Activated T-cell treated with anti-CD3 and anti-CD28 coated beads, Interleukin-2, amount 50 U/mL, for 72 hours (primary cell): ENCODE data around the gene RNF166. TPM values are rescaled to one million over a fixed set of nuclear protein-coding genes. Genes with fewer than 3 reads are reported as not detected.
A peak's percentile ranks its signal among the peaks of the same experiment; 100 is the strongest.

Experiments
- ATAC-seq, 2 donors: fragments of 150-1000 bp; cut with Tn5 transposase; replicated peaks in 1 of 2; 2 replicates each; pipeline ENCODE4 v1.10.0; 2021; ENCODE audit warnings: moderate library complexity in 2 of 2, mild to moderate bottlenecking in 1 of 2
- DNase-seq, 2 donors: peaks; one replicate each; pipeline ENCODE4 v3.0.0; 2021 to 2022; ENCODE audit warnings: mixed read lengths in 1 of 2
- H3K27ac Mint-ChIP-seq: one replicate; pipeline ENCODE4 v1.8.0; 2022; ENCODE audit warnings: mild to moderate bottlenecking, moderate library complexity, mixed read lengths
- H3K27me3 Mint-ChIP-seq: one replicate; pipeline ENCODE4 v1.8.0; 2022; ENCODE audit warnings: low read depth, mixed read lengths
- H3K36me3 Mint-ChIP-seq, 2 donors: one replicate each; pipeline ENCODE4 v1.8.0; 2022; ENCODE audit warnings: mixed read lengths in 2 of 2, mild to moderate bottlenecking in 1 of 2; ENCODE audit not compliant: insufficient read depth in 2 of 2
- H3K4me1 Mint-ChIP-seq: one replicate; pipeline ENCODE4 v1.8.0; 2022; ENCODE audit warnings: low read depth, mixed read lengths
- H3K4me3 Mint-ChIP-seq, 2 donors: one replicate each; pipeline ENCODE4 v1.8.0; 2022; ENCODE audit warnings: mild to moderate bottlenecking in 2 of 2, mixed read lengths in 2 of 2, moderate library complexity in 2 of 2
- H3K9me3 Mint-ChIP-seq, 2 donors: one replicate each; pipeline ENCODE4 v1.8.0; 2022; ENCODE audit warnings: mixed read lengths in 2 of 2
- total RNA-seq, 2 donors: library from RNA; stranded (reverse); gene quantifications; one replicate each; pipeline ENCODE4 v1.2.3, GENCODE V29; 2022

Gene RNF166
- total RNA-seq, 2 donors from 2014 or later: 58.6 to 64.5 TPM

DNA sequence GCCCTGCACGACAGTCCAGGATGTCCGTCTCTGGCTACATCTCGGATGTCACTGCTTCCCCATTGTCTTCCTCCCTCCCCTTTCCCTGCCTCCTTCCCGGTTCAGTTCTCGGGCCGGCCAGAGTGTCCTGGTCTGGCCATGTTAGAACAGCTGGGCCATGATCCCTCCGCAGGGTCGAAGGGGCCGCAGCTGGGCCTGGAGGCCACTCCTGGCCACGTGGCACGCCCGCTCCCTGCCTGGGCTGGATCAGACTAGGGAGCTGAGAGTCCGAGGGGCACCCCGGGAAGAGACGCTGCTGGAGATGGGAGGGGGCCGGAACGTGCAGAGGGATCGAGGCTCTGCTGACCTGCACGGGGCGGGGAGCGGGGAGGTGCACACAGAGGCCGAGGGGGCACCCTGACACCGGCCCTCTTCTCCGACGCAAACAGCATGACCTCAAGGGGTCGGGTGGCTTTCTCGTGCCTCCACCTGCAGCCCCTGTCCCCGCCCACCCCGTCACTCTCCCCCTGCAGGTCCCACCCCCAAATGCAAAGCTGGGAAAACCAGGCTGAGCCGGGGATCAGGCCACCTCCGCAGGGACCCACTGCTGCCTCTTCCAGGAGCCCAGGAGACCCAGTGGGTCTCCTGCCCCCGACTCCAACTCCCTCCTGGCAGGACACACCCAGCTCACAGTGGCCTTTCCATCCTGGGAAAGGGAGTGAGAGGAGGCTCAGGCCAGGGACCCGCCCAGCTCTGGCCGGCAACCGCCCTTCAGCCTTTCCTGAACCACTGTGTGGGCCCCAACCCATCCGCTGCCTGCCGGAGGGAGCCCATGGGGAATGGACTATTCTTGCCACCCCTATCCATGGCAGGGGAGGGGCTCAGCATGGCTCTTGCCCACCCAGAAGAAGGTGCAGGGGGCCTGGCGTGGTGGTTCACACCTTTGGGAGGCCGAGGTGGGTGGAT is 38.6 kb upstream of the RNF166 start:
- no peaks in the 10 kb centered on the region for H3K36me3 Mint-ChIP-seq
- no peak for DNase-seq
- no peaks in the 10 kb centered on the region for H3K9me3 Mint-ChIP-seq
- no peak for ATAC-seq
- no peak overlapping the region for H3K27ac Mint-ChIP-seq
- H3K4me1 Mint-ChIP-seq: peaks cover 21% of the 10 kb centered on the region
- no peaks in the 10 kb centered on the region for H3K27me3 Mint-ChIP-seq
- peak overlapping the region in 1 of 2 donors; percentile 53 for H3K4me3 Mint-ChIP-seq

DNA sequence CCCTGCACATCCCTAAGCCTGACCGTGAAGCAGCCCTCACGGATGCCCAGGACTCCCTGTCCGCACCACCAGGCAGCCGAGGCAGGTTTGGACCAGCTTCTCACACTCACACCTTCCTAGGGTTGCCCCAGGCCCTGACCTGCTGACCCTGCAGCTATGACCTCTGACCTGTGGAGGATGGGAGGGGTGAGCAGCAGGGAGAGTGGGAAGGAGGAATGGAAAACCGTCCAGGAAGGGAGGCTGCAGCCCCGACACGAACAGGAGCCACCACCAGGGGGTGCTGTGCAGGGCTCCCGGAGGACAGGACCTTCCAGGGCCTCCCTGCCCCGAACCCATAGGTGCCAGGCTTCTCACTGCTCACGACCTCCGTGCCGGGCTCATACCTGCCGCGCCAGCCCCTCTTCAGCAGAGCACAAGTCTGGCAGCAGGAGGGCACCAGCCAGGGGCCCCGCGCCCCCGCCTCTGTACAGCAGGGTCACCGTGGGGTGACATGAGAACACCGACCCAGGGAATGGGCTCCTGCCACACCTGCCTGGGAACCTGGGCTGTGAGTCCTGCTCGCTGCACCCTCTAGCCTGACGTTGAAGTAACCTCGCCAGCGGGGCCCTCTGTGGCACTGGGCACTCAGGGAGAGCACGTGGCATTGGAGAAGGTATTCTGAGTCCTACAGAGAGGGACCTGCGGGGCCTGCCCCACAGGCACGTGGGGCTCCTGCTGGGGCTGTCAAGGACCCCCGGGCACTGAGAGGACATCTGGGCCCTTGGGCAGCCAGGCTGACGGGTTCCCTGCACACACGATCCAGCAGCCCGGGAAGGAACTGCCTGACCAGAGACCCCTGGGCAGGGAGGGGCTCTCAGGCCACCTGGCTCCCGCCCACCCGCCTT is 37.7 kb upstream of the RNF166 start:
- H3K4me3 Mint-ChIP-seq: no peak overlapping the region
- no peaks in the 10 kb centered on the region for H3K9me3 Mint-ChIP-seq
- DNase-seq (peak; percentile 75 to 79), ATAC-seq (peak; percentile 41 to 46)
- no peaks in the 10 kb centered on the region for H3K27me3 Mint-ChIP-seq
- peaks cover 21% of the 10 kb centered on the region for H3K4me1 Mint-ChIP-seq
- H3K27ac Mint-ChIP-seq: no peak overlapping the region
- no peaks in the 10 kb centered on the region for H3K36me3 Mint-ChIP-seq

DNA sequence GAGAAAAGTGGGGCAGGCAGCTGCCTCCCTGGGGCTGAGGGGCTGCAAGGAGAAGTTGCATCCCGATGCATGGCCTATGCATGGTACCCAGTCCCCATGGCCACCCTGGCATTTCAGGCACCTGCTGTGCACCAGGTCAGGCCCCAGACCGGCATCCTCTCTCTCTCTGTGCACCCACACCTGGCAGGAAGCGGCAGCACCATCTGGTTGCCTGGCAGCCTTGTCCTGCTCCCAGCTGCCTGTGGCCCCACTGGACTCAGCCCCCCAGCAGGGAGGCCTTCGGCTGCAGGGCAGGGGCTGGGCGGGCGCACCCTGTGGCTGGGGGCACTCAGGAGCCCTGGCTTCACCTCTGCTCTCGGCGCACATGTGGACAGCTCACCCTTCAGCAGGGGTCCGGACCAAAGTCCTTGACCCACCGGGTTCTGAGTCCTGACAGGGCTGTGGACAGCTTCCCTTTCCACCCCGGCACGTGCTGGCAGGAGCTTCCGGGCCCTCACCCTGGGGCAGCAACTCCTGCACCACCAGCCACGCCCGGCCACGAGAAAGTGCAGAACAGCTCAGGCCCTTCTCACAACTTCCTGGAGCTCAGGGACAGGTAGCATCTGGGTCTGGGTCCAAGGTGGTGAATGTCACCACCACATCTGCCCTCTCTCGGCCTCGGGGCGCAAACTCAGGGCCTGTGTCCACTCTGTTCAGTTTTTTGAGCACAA is 36.8 kb upstream of the RNF166 start:
- no peak for DNase-seq
- Mint-ChIP-seq H3K9me3 (no peaks in the 10 kb centered on the region), H3K27me3 (no peaks in the 10 kb centered on the region), H3K27ac (no peak overlapping the region), H3K4me3 (no peak overlapping the region), H3K4me1 (peaks cover 21% of the 10 kb centered on the region), H3K36me3 (no peaks in the 10 kb centered on the region)
- ATAC-seq: no peak

DNA sequence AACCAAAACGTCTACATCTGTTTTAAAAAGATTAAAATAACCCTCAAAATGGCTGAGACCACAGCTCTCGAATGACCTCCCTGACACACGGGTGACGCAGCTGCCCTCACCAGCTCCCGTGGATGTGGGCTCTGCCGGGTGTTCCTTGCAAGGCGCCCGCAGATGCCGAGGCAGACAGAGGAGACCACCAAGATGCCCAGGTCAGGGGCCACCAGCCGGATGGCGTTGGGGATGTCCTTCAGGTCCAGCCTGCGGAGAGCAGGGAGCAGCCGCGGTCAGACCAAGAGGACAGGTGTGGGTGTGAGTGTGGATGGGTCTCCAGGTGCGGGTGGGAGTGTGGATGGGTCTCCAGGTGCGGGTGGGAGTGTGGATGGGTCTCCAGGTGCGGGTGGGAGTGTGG is 35.2 kb upstream of the RNF166 start:
- no peak for DNase-seq
- no peak overlapping the region for H3K27ac Mint-ChIP-seq
- no peaks in the 10 kb centered on the region for H3K27me3 Mint-ChIP-seq
- no peaks in the 10 kb centered on the region for H3K9me3 Mint-ChIP-seq
- H3K4me1 Mint-ChIP-seq: peaks cover 14% of the 10 kb centered on the region
- no peak overlapping the region for H3K4me3 Mint-ChIP-seq
- no peaks in the 10 kb centered on the region for H3K36me3 Mint-ChIP-seq
- ATAC-seq: no peak

DNA sequence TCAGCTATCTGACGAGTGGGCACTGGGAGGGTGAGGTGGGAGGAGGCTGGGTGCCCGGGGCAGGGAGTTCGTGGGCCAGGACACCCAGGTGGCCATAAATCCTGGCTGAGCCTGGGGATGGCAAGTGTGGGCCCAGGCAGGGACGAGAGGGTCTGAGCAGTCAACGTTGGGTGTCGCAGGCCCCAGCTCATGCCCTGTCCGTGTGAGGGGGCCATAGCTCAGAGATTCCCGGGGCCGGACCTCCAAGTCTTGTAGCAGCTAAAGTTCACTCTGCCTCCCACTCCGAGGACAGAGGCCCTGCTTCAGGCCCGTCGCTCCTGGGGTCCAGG is 34.5 kb upstream of the RNF166 start:
- no peak for DNase-seq
- no peak for ATAC-seq
- no peaks in the 10 kb centered on the region for H3K9me3 Mint-ChIP-seq
- H3K27ac Mint-ChIP-seq: no peak overlapping the region
- H3K4me1 Mint-ChIP-seq: peaks cover 7% of the 10 kb centered on the region
- no peaks in the 10 kb centered on the region for H3K36me3 Mint-ChIP-seq
- no peaks in the 10 kb centered on the region for H3K27me3 Mint-ChIP-seq
- no peak overlapping the region for H3K4me3 Mint-ChIP-seq

DNA sequence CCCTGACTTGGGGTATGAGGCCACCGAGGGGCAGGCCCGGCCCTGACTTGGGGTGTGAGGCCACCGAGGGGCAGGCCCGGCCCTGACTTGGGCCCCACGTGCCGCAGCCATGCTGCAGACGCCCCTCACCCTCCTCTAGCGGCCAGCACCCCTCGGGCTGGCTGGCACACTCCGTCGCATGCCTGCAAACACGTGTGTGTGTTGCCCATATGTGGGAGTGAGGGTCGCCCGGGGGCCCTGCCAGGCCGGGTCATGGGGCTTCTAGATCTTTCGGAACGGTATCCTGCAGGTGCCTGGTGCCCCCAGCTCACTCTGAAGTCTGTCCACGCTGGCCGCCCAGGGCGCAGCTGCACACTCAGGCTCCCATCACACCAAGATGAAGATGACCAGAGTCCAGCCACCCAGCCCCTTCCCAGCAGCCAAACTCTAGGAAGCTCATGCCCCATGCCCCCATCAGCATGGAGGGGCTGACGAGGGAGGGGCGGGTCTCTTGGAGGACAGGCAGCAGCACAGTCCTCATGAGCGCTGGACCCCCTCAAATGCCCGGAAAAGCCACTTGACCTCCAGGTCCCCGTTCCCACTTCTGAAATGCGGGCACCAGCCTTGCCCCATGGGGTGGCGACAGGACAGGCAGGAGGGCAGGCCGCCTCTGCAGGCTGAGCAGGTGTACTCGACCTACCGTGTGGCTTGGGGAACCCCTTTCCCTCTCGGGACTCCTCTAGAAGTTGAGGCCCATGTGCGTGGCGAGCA is 33.9 kb upstream of the RNF166 start:
- DNase-seq (no peak), ATAC-seq (no peak)
- Mint-ChIP-seq H3K36me3 (no peaks in the 10 kb centered on the region), H3K4me1 (peaks cover 1% of the 10 kb centered on the region), H3K27me3 (no peaks in the 10 kb centered on the region), H3K27ac (no peak overlapping the region), H3K9me3 (no peaks in the 10 kb centered on the region), H3K4me3 (no peak overlapping the region)

DNA sequence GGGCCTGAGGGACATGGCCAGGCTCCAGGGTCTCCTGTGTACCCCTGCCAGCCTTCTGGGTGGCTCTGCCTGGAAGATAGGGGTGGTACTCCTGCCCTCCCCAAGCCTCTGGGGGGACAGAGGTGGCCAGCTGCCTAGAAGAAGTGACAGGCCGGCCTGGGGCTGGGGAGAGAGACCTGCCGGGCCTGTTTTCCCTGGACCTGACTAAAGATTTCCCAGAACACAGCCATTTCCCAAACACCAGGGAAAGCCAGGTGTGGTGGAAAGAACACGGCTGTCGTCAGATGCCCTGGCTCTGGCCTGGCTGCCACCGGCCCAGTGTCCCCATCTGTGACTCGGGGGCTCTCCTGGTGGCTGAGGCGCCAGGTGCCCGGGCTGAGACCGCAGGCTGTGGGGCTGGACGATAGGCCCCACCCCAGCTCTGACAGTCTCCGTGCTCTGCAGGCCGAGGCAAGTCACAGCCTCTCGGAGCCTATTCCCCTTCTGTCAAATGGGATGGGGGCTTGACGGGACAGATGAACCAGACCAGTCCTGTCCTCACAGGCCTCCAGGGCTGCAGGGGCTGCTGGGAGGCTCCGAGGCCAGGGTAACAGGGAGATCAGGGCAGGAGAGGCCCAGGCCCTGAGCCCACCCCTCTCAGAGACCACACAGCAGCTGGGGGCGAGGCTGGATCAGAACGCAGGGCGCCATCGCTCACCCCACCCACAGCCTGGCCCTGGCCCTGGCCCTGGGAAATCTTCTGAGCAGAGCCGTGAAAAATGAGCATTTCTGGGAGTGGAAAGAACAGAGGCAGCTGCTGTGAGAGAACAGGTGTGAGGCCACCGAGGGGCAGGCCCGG is 33.1 kb upstream of the RNF166 start:
- Mint-ChIP-seq H3K27me3 (no peaks in the 10 kb centered on the region), H3K4me1 (no peaks in the 10 kb centered on the region), H3K36me3 (no peaks in the 10 kb centered on the region), H3K9me3 (no peaks in the 10 kb centered on the region), H3K27ac (no peak overlapping the region), H3K4me3 (no peak overlapping the region)
- ATAC-seq (no peak), DNase-seq (no peak)

DNA sequence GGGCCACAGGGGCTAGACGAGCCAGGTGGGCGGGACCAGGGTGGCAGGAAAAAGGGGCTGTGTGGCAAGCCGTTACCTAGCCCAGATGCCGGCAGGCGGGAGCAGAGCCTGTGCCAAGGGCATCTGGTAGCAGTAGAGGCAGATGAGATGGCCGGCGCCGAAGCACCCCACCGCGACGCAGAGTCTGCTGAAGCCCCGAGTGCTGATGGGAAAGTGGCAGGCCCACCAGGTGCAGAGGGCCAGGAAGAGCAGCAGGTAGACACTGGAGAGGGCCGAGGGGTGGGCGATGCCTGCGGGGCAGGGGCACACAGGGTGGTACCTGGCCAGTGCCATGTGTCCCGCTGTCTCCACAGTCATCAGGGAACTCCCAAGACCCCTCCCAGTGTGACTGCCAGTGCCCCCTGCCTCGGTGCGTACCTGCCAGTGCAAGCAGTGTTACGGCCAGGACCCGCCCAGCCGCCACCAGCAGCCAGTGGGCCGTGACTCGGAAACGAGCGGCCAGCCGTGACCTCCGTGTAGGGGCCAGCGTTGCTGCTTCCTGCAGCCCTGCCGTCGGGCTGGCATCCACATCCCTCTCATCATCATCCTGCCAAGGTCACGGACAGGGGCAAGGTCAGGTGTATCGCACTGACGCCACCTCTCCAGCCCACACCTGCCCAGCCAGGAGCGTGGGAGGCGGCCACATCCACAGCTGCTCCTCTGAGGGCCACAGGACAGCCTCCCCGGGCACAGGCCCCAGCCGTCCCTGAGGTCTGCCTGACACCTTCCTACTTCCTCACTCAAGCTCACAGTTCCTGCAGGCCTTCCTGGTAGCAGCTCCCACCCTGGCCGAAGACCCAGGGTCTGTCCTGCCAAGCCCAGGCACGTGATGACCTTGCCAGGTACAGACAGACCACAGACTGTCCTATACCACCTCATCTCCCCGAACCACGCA is 32.2 kb upstream of the RNF166 start:
- H3K27ac Mint-ChIP-seq: no peak overlapping the region
- no peak for ATAC-seq
- no peak for DNase-seq
- no peaks in the 10 kb centered on the region for H3K9me3 Mint-ChIP-seq
- H3K4me3 Mint-ChIP-seq: no peak overlapping the region
- no peaks in the 10 kb centered on the region for H3K4me1 Mint-ChIP-seq
- no peaks in the 10 kb centered on the region for H3K36me3 Mint-ChIP-seq
- no peaks in the 10 kb centered on the region for H3K27me3 Mint-ChIP-seq

DNA sequence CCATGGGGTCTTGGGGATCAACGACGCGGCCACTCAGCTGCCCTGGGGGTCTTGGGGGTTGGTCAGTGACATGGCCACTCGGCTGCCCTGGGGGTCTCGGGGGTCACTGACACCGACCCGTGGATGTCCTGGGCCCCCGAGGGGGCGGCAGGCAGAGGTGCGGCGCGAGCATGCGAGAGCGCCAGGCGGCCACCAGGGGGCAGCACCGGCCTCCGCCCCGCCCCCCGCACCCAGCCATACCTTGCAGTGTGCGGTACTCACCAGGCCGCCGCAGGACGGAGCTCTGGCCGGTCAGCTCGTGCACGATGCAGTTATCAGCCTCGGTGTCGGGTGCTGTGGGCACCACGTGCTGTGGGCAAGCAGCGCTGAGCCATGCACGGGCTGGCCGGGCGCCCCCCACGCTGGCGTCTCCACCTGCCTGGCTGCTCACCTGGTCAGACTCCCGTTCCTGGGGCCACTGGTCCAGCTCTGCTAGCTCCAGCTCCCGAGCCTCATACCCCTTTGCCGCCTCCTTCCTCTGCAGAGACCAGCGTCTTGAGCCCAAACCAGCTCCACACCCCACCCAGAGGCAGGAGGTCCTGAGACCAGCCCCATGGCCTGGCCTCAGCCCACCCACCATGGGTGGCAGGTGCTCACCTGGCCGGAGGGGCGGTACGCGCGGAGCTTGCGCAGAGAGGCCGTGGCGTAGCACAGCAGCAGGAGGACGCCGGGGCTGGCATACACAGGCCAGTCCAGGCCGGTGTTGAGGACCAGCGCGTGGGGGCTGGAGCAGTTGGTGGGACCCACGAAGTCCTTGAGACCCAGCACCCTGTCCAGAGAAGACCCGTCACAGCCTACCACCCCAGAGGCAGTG is 31.3 kb upstream of the RNF166 start:
- Mint-ChIP-seq H3K27me3 (no peaks in the 10 kb centered on the region), H3K9me3 (no peaks in the 10 kb centered on the region), H3K27ac (no peak overlapping the region), H3K4me3 (no peak overlapping the region), H3K36me3 (no peaks in the 10 kb centered on the region), H3K4me1 (no peaks in the 10 kb centered on the region)
- peak; percentile 71 to 83 for DNase-seq
- ATAC-seq: peak; percentile 88 to 95

DNA sequence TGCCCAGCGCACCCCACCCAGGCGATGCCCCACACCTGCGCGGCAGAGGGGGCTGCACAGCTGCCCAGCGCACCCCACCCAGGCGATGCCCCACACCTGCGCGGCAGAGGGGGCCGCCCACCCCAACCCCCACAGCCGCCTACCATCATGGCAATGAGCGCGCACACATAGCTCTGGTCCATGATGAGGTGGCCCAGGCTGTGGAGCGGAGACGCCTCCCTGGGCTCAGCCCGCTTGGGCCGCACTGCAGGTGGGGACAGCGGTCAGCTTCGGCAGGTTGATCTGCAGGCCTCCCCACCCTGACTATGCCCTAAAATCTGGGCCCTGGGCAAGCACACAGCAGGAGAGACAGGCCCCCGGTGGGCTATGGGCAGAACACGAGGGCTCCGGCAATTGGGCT is 30.3 kb upstream of the RNF166 start:
- Mint-ChIP-seq H3K4me3 (no peak overlapping the region), H3K27ac (no peak overlapping the region), H3K36me3 (no peaks in the 10 kb centered on the region), H3K4me1 (no peaks in the 10 kb centered on the region), H3K27me3 (no peaks in the 10 kb centered on the region), H3K9me3 (no peaks in the 10 kb centered on the region)
- DNase-seq (no peak), ATAC-seq (no peak)
